CD4-positive, alpha-beta T cell treated with Interleukin-6 for 4 hours (primary cell): Measurements from ENCODE around the gene PKP1.

Source experiments
- DNase-seq: peaks from one replicate; pipeline ENCODE4 v3.0.0-alpha.2; 2020; ENCODE audit warnings: mixed read lengths

The PKP1 gene

DNA sequence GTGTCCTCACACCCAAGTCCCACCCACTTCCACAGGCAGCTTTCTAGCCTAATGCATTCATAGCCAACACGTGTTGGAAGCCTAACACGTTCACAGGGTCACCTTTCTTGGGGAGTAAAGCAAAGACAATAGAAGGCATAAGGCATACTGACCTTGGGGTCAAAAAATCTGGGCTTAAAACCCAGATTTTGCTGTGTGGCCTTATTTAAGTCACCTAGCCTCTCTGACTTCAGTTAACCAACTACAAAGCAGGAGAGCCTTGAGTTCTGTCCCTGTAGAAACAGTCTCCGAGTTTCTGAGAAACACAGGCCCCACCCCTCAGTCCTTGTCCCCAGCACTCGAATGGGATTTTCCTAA, 92.8 kb downstream of the PKP1 start:
- no peak for DNase-seq

DNA sequence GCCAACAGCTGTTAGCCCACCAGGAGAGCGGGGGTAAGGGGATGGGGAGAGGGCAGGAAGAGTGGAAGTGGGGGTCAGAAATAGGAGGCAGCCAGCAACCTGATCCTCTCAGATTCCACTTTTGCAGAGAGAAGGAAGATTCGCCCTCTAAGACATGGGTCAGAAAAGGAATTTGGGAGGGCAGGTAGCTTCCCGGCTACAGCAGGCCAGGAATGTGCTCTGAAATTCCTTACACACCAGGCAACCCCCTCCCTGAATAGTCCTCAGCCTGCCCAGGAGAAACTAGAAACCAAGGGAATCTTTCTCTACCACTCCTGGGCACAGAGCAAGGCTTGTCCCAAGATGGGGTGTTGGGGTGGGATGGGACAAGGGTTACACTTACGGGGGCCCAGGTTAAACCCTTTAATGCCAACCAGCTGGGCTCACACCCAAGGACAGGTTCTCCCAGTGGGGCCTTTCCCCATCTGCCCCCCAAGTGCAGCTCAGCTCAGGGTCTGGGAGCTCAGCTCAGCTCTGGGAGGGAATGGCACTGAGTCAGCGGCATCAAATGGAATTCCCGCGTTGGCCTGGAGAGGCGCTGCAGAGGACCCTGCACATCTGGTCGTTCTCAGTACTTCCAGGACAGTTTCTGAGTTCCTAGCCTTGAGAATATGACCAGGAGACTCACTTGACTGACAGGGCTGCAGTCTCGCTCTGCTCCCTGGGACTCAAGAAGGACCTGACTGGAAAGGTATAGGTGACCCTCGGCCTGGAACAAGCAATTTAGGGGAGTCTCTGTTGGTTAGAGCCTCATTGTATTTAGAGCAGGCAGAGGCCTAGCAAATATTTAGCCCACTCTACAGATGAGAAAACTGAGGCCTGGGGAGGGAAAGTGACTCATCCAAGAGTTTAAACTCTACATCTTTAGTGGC, 93.4 kb downstream of the PKP1 start:
- DNase-seq: no peak

DNA sequence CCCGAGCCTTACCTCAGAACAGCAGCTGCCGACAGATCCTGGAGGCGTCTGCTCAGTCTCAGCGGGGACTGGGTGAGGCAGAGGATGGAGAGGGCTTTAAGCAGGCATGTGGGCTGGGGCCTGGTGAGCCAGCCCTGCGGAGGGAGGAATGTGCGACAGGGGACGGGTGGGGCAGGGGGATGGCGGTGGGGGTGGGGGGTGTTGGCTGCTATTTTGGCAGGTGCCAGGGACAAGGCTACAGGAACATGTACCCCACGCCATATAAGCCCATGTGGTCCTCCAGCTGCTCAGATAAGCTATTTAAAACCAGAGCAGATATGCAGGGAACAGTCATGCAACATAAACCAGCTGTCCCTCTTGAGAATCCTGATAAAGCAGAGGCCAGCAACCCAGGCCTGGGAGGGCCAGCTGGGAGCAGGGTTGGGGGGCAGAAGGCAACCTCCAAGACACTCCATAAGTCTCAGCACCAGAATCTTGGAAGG, 94.3 kb downstream of the PKP1 start, which contains the start of gene TNNT2:
Gene TNNT2 (minus strand): TSS at position 70 of the 482 bp plus-strand sequence. CDS start 4,426 bp downstream, outside the sequence.
- DNase-seq: no peak

DNA sequence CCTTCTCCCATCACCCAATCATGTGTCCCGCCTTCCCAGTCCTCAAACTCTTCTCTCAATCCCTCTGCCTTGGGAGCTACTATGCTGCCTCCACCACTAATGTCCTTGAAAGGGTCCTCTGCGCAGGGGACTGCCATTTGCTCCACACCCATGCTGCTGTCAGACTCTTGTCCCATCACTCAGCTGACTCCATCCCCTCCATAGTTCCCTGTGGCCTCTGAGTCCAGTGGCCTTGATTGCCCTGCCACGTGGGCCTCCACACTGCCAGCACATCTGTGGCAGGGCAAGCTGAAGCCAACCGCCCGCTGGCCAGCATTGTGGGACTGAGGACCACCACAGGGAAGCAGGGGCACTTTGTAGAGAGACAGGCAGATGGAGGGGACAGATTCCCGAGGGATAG, 95.5 kb downstream of the PKP1 start:
- DNase-seq: no peak

DNA sequence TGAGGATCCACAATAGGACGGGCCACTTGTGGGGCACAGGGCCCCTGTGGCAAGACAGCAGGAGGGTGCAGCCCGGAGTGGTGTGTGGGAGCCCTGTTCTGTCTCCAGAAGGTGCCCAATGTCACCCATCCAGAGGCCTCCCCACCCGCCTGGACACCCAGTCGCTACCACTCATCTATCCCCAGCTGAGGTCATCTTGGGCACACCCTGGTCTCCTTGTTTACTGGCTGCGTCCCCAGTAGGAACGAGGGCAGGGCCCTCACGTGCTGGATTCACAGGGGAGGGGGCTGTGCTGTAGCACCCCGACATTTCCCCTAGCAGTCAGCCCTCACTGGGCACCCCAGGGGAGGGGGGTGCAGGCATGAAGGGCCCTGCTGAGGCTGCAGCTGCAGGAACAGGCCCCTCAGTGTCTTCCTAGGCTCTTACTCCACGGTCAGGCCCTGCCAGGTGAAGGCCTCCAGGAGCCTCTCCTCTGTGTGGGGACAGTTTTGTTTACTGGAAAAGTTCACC, 96.5 kb downstream of the PKP1 start:
- DNase-seq: no peak

DNA sequence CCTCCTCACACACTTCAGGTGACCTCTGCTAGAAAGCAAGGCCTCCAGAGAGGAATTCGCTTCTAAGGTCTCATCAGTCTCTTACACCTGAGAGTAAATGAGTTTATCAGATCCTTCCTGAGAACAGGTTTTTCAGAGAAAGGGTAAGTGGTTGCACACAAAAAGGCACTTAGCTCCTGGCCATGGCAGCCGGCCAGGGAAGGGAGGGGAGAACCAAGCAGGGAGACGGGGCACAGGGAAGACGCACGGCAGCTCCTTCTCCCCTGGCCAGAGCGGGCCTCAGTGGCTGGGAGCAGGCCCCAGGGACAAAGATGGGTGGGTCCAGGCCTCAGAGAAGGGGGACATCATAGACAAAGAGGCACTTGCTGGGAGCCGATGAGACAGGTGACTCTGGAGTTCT, 97.8 kb downstream of the PKP1 start:
- no peak for DNase-seq
